ENCODE measurements around the gene DCAF5. TPM values are rescaled to one million over a fixed set of nuclear protein-coding genes. Genes with fewer than 3 reads are reported as not detected.

The DCAF5 gene
- total and polyA plus RNA-seq, 2 of the 8 experiments (the other 6 are each of a cell fraction or from before 2014, with no cell fraction given) = 24.3 to 31.0 TPM

- no peak overlapping the region for H2AK5ac ChIP-seq (ENCODE audit: low read depth, low read length)
- H4K91ac ChIP-seq (replicated peaks; ENCODE audit: insufficient read length, low read length) = no peak overlapping the region
- no peak overlapping the region for H2BK15ac ChIP-seq (ENCODE audit: low read length)
- no peak for FAIRE-seq
- no peak overlapping the region for H3K27ac ChIP-seq (ENCODE audit: low read depth, low read length)
- H3K9me3 ChIP-seq (ENCODE audit: insufficient read depth in 2 of 2, low read depth in 1 of 2, low read length in 1 of 2) = no peaks in the 10 kb centered on the region
- no peak overlapping the region for H2AFZ ChIP-seq (ENCODE audit: low read length)
- peaks cover 0 to 1% of the 10 kb centered on the region in 2 experiments for H4K20me1 ChIP-seq (replicated peaks in 1 of 2; ENCODE audit: control insufficient read depth in 1 of 2, insufficient read depth in 2 of 2, low read length in 2 of 2)
- H3K56ac ChIP-seq (replicated peaks; ENCODE audit: insufficient read length, low read depth, low read length) = no peak overlapping the region
- no peaks in the 10 kb centered on the region for H3K79me2 ChIP-seq (ENCODE audit: control insufficient read depth in 1 of 2, insufficient read depth in 2 of 2, low read length in 2 of 2)
- POLR2A ChIA-PET (ENCODE audit: partially characterized antibody) = interaction anchor here (1.8 kb wide), 1 partner anchor 9 kb away, joined by 3 read pairs; no protein-coding TSS in a partner anchor
- no peak overlapping the region for H2BK20ac ChIP-seq (ENCODE audit: low read length)
- H3K4me3 ChIP-seq (ENCODE audit: extremely low read depth in 1 of 4, insufficient read depth in 2 of 4, low read depth in 3 of 4, low read length in 4 of 4) = no peak overlapping the region
- no peak overlapping the region for H3K4me2 ChIP-seq (ENCODE audit: insufficient read depth in 1 of 2, low read depth in 2 of 2, low read length in 2 of 2)
- no peak overlapping the region for H4K8ac ChIP-seq (ENCODE audit: extremely low read depth, insufficient read depth, low read length)
- CTCF ChIA-PET (ENCODE audit: partially characterized antibody) = interaction anchor here (0.6 to 2.3 kb wide), 4 partner anchors 9 to 145 kb away, joined by 3 to 8 read pairs (median 3); no protein-coding TSS in a partner anchor
- TF ChIP-seq GTF2F1 (IDR thresholded peaks at IDR 0.05; ENCODE audit: borderline replicate concordance, low read depth, low read length) (no peak), ASH2L (IDR thresholded peaks at IDR 0.05; ENCODE audit: low read length) (no peak)
- no peak overlapping the region for H3K23ac ChIP-seq (ENCODE audit: insufficient read length)
- WGBS, 2 experiments (ENCODE audit: extremely low coverage in 1 of 2, insufficient coverage in 1 of 2, insufficient read length in 1 of 2, insufficient replicate concordance in 2 of 2, low coverage in 1 of 2, low lambda C conversion rate in 2 of 2, missing lambda C conversion rate in 1 of 2) = 89% methylated on average over 2 of the region's 2 CpGs; no CpG with 5 or more reads in 1 of the 2 experiments
- H2BK120ac ChIP-seq (replicated peaks; ENCODE audit: low read depth, low read length) = no peak overlapping the region
- no peak overlapping the region for H3K4ac ChIP-seq (replicated peaks; ENCODE audit: insufficient read length, low read depth, low read length)
- no peak overlapping the region for H4K5ac ChIP-seq (ENCODE audit: insufficient read length, low read depth, low read length)
- no peak overlapping the region for H2BK12ac ChIP-seq (ENCODE audit: low read depth, low read length)
- H3K4me1 ChIP-seq (replicated peaks in 1 of 4; ENCODE audit: control insufficient read depth in 3 of 4, insufficient read depth in 4 of 4, low read length in 3 of 4) = no peaks in the 10 kb centered on the region
- H3K18ac ChIP-seq (ENCODE audit: extremely low read depth, low read length) = no peak overlapping the region
- DNase-seq (ENCODE audit: low read depth in 1 of 2, low spot score in 2 of 2) = no peak
- H3K23me2 ChIP-seq (ENCODE audit: low read depth, low read length) = no peaks in the 10 kb centered on the region
- H2BK5ac ChIP-seq (ENCODE audit: low read depth, low read length) = no peak overlapping the region
- H3K14ac ChIP-seq (ENCODE audit: insufficient read length) = no peak overlapping the region
- H3K9ac ChIP-seq (replicated peaks in 1 of 4; ENCODE audit: extremely low read depth in 1 of 4, low read depth in 3 of 4, low read length in 3 of 4) = no peak overlapping the region
- peaks cover 0 to 3% (median 0%) of the 10 kb centered on the region in 4 experiments; a peak in 2 of 8 replicates for H3K36me3 ChIP-seq (ENCODE audit: control insufficient read depth in 2 of 4, insufficient read depth in 4 of 4, low read length in 3 of 4)
- H3K27me3 ChIP-seq (replicated peaks in 1 of 4; ENCODE audit: control insufficient read depth in 3 of 4, extremely low read depth in 1 of 4, insufficient read depth in 3 of 4, low read length in 3 of 4) = no peaks in the 10 kb centered on the region
- no peaks in the 10 kb centered on the region; the same call in 1 of the 2 replicates for H3K79me1 ChIP-seq (ENCODE audit: low read depth, low read length)
Observed at GRCh38 chr14:69081271-69081670, 71.6 kb downstream of the DCAF5 start.
